Suppressor macrophage treated with lipopolysaccharide for 4 hours (primary cell): ENCODE measurements around the gene MYBPC3.

Source experiments
- DNase-seq: peaks from one replicate; pipeline ENCODE4 v3.0.0-alpha.2; 2020

MYBPC3 gene

DNA sequence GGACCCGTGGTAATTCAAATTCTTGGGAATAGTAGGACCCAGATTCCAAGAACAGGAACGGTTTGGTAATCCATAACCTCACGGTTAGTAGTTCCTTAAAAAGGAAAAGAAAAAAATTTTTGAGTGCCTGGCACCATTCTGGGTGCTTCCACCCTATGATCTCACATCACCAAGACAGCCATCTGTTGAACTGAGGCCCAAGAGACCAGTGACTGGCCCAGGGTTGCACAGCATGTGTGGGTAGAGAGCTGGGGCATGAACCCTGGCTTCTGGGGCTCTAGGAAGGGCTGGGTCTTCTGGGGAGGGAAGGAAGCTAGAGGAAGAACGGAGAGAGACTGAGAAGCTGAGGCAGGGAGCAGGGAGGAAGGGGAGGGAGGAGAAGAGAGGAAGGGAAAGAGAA is 30.6 kb upstream of the MYBPC3 start:
- DNase-seq = peak; percentile 56

DNA sequence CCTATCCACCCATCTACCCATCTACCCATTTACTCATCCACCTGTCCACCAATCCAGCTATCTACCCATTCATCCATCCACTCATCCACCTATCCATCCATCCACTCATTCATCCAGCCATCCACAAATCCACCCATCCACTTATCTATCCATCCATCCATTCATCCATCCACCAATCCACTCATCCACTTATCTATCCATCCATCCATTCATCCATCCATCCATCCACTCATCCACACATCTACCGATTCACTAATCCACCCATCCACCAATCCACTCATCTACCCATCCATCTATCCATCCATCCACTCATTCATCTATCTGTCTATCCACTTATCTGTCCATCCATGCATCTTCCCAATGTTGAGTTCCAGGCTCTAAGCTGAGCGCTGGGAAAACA is 27.6 kb upstream of the MYBPC3 start:
- no peak for DNase-seq

DNA sequence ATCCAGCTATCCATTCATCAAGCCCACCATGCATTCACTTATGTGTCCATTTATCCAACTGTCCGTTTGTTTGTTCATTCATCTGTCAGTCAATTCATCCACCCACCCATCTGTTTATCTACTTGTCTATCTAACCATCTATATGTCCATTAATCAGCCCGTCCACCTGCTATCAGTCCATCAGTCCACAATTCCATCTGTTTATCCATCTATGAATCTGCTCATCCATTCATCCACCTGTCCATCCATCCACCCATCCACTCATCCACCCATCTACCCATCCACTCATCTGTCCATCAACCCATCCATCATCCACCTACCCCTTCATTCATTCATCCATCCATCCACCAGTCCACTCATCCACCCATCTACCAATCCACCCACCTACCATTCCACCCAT is 26.8 kb upstream of the MYBPC3 start:
- DNase-seq = no peak

DNA sequence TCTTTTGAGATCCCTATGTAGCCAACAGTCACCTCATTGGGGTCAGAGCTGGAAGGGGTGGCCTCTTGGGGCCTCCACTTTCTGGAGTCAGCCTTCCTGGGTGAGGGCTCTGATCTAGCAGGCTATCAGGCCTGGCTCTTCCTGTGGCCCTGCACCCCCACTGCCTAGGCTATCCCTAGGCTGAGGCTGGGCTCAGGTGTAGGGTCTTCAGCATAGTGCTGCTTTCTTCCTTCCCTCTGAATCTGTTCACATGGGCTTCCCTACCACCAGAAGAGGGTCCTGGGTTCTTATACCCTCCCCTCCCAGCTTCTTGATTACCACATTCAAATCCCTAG is 26.3 kb upstream of the MYBPC3 start:
- no peak for DNase-seq

DNA sequence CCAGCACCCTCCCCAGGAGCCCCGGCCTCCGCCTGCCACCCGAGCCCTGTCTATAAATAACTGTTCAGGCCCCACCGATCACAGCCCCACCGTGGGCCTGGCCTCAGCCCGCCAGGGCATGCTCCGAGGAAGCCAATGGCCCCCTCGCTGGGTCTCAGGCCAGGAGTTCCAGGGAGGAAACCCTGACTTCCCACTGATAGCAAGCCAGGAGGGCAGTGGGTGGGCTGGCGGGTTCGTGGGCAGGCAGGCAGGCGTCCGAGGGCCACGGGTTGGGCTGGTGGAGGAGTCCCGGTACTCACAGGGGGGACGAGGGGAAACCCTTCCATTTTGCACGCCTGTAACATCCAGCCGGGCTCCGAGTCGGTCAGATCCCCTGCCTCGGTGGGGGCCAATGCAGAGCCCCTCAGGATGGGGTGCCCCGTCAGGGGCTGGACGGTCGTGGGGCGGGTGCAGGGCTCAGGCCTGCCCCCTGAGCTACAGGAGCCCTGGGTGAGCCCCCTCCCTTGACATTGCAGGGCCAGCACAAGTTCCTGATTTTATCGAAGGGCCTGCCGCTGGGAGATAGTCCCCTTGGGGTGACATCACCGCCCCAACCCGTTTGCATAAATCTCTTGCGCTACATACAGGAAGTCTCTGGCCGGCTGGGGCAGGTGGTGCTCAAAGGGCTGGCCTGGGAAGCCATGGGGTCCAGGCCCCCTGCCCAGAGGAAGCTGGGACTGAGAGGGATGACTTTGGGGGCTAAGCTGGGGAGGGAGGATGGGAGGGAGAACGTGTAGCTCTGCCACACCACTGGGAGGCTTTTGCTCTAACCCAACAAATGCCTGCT is 25.7 kb upstream of the MYBPC3 start, which contains the start of gene SPI1:
Gene SPI1 (minus strand): TSS at position 538 of the 826 bp plus-strand sequence. CDS start 194 bp downstream, at position 344.
- DNase-seq = peak; percentile 94

DNA sequence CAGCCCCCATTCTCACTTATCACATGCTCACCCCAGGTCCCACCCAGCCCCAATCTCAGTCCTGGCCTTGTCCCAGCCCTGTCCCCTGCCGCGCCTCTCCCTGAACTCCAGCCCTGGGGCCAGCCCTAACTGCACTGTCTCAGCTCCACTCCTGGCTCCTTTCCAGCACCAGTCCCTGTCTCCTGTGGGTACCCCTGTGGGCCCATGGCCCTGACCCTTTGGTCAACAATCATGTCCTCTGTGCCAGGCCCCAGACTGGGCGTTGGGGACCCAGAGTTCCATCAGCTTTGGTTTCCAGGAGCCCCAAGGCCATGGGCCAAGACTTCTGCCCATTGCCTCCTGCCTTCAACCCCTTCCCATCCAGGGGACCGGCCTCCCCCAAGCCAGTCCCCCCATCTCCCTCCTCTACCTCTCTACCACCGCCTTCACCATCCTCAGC is 25.1 kb upstream of the MYBPC3 start:
- DNase-seq = peak; percentile 58

DNA sequence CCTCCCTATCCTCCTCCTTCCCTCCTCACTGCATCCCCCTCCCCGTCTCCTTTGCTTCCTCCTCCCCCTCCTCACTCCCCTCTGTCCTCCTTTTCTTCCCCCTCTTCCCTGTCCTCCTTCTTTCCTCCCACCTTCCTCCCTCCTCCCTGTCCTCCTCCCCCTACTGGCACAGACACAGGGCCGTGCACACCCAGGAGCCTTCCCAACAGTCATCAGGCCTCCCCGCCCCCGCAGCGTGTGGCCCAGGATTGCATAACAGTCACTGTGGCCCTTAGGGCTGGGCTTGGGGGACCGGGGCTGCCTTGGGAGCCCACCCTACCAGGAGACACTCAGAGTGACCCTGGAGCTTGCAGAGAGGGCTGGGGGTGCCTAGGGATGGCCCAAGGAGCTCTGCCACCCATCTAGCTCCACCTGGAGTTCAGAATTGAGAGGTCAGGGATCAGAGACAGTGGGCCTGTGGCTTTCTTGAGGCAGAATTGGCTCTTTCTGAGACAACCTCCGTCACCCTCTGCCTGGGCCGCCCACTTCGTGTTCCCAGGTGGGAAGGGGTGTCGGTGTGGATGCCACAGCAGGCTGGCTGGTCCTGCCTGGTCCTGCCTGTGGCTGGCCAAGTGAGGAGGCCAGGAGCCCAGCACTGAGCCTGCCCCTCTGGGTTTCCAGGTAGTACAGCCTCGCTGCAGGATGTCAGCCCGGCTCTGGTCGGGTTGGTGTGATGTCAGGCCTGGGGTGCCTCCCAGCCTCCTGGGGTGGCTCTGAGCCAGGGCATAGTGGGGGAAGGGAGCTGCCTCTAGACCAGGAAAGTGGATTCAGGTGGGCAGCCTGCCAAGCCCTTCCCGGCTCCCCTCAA is 24.2 kb upstream of the MYBPC3 start:
- peak; percentile 89 for DNase-seq

DNA sequence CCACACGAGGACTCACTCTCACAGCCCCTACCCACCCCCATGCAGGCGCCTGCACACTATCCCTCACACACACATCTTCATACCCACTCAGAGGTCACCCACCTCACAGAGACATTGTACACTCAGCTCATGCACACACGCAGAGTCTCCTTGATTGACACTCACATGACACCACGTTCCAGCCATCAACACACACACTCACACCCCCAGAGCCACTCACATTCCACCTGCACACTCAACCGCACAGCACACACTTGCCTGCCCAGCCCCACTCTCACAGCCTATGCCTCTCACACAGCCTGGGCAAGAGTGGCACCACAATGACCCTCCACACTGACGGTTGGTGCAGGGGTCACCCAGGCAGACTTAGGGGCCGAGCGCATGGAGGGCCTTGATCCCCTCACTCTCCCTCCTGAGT is 23.6 kb upstream of the MYBPC3 start:
- DNase-seq = no peak

DNA sequence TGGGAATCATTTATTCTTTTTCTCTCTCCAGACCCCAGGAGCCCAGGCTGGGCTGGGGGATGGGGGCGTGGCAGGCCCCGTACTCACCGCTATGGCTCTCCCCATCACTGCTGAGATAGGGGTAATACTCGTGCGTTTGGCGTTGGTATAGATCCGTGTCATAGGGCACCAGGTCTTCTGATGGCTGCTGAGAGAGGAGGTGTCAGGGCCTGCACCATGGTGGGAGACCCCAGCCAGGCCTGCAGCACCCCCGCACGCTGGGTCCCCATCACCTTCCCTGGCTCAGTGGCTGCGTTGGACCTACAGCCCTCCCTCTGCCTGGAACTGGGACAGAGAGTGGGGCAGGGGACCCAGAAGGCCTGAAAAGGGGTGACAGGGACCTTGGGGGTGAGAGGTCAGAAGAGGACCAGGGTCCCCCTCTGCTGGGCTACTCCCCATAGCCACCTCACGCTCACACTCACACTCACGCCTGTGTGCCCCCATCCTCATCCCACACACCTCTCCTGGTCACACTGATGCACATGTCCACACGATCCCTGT is 23.1 kb upstream of the MYBPC3 start:
- no peak for DNase-seq

DNA sequence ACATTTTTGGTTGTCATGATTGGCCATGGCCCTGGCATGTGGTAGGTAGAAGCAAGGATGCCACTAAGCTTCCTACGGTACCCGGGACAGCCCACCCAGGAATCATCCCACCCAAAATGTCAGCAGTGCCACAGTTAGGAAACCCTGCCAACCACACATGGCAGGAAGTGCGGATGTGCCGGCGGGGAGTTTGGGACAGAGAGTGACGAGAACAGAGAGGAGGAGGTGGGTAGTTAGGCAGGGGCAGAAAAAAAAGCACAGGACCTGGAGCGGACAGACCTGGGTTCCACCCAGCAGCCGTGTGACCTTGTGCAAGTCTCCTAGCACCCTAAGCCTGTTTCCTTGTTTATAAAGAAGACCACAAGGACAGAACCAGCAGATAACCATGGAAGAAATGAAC is 22.5 kb upstream of the MYBPC3 start:
- DNase-seq = peak; percentile 63

DNA sequence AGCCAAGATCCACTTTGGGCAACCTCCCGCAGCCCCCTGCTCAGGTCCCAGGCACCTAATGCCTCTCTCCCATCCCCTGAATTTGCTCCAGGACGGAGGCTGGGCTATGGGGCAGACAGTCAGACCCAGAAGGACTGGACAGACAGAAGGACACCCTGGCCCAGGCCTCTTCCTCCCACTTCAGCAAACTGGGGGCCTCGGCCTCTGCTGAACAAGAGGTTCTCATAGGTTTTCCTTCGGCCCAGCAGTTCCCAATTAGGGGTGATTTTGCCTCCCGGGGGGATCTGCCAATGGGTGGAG is 22.2 kb upstream of the MYBPC3 start:
- no peak for DNase-seq

DNA sequence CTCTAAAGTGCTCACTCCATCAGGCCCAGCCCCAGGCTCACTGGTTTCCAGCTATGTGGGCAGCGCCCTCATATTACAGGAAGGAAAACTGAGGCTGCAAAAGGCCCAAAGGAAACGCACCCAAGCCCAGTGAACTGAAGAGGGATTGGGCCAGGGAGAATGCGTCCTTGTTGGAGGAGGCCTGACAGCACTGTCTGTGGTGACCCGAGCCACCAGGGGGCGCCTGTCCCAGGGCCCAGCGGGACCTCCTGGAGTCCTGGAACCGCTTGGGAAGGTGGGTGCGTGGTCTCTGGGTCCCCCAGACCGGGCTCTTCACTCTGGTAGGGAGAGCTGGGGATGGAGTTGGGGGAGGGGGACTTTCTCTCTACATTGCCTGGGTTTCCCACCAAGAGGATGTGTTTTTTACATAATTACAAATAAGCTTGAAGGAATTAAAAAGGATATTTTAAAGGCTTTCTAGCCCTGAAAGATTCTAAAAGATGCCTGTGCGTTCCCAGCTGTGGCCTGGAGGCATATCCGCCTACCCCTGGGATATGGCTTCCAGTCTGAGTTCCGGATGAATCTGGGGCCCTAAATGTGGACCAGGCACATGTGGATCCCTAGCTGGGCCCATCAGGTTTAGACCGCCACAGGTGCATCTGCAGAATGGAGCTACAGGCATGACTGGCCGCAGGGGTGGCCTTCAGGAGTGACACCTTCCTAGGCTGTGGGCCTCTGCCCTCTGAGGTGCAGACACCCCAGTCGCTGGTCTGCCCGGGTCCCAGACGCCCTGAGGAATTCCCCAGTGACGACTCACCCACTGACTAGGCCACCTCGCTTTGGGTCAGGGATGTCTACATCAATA is 21.6 kb upstream of the MYBPC3 start:
- DNase-seq = peak; percentile 89

DNA sequence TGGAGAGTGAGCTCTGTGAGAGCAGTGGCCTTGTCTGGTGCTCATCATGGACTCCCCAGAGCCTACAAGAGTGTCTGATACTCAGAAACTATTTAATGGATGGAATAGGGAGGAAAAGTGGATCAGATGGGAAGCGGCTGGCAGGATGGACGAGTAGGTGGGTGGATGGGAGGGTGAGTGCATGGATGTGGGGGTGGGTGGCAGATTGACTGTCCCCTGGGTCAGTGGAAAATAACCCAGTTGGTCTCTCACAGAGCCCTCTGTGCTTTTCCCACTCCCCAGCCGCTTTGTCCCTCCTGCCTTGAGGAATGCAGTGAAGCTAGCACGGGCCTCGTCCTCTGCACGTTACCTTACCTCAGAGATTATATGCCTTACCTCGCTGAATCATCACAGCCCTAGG is 19.9 kb upstream of the MYBPC3 start:
- no peak for DNase-seq

DNA sequence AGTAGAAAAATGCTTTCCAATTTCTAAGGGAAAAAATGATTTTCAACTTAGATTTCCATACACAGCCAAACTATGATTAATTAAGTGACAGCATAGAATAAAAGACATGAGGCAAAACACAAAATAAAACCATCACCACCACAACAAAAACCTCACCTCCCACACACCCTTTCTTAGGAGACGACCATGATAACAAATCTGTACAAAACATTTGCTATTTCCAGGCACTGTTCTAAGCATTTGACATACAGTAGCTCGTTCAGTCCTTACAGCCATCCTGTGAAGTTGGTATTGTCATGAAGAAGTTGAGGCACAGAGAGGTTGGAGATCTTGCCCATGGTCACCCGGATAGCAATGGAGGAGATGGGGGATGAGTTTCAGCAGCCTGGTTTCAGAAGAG is 17.2 kb upstream of the MYBPC3 start:
- no peak for DNase-seq

DNA sequence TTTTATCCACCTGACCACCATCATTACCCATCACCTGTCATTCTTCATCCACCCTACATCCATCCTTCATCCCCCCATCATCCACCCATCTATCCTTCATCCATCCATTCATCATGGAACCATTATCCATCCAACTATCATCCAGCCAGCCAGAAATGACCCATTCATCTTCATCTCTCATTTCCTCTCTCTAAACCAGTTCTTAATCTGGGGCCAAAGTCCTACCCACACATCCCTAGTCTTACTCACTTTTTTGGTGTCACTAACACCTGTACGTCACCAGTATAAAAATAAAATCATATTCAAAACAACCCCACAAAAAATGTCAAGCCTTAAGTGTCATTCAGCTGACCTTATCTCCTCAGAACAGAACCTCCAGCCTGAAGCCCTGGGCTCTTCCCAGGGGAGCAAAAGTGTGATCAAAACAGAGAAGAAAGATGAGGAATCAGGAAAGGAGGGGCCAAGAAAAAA is 13.6 kb upstream of the MYBPC3 start:
- no peak for DNase-seq

DNA sequence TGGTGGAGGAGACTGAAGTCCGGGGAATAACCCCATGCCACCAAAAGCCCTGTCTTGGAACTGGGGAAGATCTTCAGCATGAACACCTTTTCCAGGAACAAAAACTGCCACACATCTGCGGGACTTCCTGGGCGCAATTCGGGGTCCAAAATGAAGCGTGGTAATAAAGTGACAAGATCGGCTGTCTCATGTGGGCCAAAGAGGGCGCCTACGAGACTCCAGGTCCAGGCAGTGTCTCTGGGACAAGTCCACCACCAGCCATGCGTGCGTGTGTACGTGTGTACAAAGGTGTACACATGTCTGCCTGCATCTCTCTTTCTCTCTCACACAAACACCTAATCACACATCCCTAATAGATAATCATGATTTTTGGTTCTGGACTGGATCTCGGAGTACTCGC is 8.9 kb upstream of the MYBPC3 start:
- DNase-seq = no peak

DNA sequence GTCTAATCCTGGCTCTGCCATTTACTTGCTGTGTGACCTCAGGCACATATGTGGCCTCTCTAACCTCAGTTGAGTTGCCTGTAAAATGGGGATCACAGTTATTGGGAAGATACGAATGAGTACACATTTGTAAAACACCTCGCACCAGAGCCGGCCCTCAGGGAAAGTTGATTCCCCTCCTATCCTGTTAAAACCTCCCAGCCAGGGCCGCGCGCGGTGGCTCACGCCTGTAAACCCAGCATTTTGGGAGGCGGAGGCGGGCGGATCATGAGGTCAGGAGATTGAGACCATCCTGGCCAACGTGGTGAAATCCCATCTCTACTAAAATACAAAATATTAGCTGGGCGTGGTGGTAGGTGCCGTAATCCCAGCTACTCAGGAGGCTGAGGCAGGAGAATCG is 7.8 kb upstream of the MYBPC3 start:
- no peak for DNase-seq

DNA sequence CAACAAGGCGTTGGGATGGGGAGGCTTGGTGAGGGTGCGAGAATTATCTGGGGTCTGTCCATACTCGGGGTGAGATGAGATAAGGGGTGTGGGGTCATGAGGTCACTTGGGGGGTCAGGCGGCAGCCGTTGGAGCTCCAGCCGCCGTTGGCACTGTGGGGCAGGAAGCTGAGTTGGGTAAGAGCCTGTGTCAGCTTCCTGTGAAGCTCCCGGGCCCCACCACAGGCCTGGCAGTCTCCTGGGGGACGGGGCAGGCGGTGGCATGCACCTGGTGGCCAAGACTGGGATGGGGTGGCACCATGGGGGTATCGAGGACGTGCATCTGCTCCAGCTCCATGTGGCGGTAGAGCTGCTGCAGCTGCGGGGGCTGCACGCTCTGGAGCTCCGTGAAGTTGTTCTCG is 7.1 kb upstream of the MYBPC3 start:
- DNase-seq = peak; percentile 59

DNA sequence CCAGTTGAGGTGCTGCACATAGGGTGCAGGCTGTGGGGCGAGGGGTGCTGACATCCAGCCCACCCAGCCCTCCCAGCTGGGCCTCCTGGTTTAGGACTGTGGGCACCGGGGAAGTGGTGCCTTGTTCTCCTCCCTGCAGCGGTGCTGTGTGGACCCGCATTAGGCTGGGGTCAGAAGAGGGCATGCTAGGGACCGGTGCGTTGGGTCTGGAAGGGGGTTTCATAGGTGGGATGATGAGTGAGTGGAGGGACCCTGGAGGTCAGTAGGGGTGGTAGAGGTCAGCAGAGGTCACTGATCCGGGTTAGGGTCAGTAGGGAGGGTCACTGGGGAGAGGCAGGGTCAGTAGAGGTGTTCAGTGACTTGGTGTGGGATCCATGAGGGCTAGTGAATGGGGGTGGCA is 6.7 kb upstream of the MYBPC3 start:
- no peak for DNase-seq

DNA sequence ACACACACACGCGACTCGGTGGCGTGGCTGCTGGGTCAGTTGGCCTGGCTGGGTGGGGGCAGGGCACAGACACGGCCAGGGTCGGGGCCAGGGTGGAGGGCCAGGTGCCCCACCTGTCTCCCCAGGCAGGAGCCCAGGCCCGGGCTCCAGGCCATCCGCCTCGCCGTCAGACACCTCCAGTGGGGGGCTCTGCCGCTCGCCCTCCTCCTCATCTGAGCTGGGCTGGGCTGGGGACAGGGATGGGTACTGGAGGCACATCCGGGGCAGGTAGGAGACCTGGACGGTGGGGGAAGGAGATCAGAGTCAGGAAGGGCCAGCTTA is 6.2 kb upstream of the MYBPC3 start:
- no peak for DNase-seq

DNA sequence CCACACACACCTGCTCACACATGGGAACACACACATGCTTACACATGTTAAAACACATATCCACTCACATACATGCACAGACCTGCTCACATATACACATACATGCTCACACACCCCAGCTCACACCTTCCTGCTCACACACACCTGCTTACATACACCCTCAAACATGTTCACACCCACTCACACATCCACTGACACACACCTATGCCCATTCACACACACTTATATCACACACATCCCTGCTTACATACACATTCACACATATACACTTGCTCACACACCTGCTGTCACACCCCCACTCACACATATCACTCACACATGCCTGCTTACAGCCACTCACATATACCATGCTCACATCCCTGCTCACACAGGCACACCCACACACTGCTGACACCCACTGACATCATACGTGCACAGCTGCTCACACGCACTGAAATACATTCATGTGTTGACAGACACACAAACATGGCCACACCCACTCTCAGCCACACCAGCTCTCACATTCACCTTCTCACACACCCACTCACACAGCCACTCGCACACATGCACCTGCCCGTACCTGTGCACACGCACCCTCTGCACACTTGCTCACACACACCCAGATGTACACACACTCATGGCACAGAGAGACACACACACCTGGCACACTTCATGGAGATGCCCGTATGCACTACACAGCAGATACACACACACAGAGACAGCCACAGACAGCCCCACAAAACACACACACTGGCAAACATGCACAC is 5.7 kb upstream of the MYBPC3 start:
- no peak for DNase-seq

DNA sequence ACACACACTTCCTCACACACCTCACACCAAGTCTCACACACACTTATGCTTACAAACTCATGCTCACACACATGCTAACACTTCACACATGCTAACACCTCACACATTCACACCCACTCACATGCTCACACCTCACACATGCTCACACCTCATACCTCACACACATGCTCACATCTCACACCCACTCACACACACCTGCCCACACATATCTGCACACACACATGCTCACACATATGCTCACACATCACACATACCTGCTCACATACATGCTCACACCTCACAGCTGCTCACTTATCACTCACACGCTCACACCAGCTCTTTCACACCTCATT is 4.5 kb upstream of the MYBPC3 start:
- no peak for DNase-seq
